Measurements from ENCODE around the gene RNF25.

DNA sequence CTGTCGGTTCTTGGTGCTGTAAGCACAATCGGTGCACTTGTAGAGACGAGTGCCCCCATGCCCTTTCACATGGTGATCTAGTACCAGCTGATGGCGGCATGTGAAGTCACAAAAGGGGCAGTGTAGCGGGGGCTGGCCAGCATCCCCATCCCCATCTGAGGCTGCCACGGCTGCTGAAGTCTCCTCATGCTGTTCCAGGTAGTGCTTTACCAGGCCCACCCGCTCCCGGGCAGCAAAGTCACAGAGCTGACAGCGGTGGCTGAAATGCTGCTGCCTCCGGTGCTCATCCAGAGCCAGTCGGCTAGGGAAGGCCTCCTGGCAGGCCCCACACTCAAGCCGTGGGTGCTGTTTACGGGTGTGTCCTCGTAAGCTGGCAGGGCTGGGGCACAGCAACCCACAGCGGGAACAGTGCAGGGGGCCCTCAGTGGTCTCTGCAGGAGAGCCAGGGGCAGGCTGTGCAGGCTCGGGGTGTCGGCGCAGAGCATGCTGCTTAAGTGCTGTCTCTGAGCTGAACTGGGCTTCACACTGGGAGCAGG, 29.6 kb downstream of the RNF25 start:
- TF ChIP-seq, protein P1, sequence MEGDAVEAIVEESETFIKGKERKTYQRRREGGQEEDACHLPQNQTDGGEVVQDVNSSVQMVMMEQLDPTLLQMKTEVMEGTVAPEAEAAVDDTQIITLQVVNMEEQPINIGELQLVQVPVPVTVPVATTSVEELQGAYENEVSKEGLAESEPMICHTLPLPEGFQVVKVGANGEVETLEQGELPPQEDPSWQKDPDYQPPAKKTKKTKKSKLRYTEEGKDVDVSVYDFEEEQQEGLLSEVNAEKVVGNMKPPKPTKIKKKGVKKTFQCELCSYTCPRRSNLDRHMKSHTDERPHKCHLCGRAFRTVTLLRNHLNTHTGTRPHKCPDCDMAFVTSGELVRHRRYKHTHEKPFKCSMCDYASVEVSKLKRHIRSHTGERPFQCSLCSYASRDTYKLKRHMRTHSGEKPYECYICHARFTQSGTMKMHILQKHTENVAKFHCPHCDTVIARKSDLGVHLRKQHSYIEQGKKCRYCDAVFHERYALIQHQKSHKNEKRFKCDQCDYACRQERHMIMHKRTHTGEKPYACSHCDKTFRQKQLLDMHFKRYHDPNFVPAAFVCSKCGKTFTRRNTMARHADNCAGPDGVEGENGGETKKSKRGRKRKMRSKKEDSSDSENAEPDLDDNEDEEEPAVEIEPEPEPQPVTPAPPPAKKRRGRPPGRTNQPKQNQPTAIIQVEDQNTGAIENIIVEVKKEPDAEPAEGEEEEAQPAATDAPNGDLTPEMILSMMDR (IDR thresholded peaks at IDR 0.05): no peak
- no peak for TF ChIP-seq POLR2A (IDR thresholded peaks at IDR 0.05)

Measured in testis (tissue), 2 donors.